ENCODE data around the gene PPARG.
"Not testable (repeated sequence)": the region's sequence is repeated elsewhere in the genome, so short reads cannot be mapped to it uniquely, and the experiment has no call there.

The PPARG gene

DNA sequence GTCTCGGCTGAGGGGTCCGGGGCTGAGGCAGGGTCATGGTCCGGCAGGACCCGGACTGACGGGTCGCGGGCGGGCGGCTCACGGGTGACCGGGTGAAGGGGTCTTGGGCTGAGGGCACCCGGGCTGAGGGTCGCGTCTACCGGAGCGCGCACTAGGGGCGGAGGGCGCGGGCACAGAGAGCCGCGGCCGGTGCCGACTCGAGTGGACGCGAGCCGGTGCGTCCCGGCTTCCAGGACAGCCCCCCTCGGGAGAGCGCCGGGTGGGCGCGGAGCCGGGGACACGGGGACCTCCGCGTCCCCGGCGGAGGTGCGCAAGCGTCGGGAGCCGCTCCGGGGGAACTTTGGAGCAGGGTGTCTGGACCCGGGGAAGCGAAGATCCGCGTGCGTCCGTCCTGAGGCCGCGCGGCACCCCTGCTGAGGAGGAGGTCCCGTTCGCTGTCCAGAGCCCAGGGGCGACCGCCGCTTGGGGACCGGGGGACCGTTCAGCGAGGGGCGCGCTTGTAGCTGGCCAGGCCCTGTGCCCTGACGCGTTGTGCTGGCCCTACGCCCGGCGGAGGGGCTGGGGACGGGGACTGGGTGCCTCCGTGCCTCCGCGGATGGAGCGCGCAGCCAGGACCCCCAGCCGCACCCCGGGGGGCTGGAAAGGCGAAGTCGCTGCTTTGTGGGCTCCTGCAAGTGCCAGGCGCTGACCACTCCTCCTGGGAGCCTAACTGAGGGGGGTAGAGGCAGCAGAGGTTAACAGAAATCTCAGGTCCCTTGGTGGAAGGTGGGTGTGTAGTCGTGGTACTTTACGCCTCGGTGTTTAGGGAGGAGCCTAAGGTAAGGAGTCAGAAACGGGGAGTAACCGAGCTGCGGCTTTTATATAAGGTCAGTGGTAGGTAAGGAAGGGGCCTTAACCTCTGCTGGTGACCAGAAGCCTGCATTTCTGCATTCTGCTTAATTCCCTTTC, at the start of gene PPARG:
Gene PPARG, plus strand, starts transcription at position 889 of the 948 bp plus-strand sequence. CDS start 90,642 bp downstream, outside the sequence.
- no peak for DNase-seq

DNA sequence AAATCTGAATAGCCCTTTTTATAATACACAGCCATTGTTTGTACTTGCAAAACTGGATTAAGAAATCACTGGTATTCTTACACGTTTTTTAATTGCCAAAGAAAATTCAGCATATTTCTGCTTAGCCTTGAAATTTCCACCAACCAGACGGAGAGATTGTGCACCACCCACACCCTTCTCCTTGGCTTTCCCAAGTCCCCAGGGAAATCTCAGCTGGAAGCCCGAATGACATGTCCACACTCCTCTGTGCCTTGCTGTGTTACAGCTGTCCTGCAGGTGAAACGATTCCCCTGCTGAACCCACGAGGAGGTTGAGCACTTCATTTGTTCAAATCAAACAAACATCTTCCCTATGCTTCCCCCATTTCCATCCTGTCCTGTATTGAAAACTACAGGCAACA, 49.6 kb upstream of the PPARG start:
- no peak for DNase-seq

DNA sequence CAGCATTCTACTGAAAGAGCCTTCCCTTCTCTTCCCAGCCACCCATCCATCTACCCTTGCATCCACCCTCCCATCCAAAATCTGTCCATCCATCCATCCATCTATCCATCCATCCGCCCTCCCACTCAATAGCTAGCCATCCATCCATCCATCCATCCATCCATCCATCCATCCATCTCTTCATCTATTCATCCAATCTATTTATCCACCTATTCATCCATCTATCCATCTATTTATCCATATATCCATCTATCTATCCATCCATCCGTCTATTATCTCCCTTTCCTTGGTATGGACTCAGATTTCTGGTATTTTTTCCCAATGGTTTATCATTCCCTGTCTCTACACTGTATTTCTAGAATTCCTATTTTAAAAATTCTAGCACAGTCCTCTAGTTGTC, 46.1 kb upstream of the PPARG start:
- no peak for DNase-seq

DNA sequence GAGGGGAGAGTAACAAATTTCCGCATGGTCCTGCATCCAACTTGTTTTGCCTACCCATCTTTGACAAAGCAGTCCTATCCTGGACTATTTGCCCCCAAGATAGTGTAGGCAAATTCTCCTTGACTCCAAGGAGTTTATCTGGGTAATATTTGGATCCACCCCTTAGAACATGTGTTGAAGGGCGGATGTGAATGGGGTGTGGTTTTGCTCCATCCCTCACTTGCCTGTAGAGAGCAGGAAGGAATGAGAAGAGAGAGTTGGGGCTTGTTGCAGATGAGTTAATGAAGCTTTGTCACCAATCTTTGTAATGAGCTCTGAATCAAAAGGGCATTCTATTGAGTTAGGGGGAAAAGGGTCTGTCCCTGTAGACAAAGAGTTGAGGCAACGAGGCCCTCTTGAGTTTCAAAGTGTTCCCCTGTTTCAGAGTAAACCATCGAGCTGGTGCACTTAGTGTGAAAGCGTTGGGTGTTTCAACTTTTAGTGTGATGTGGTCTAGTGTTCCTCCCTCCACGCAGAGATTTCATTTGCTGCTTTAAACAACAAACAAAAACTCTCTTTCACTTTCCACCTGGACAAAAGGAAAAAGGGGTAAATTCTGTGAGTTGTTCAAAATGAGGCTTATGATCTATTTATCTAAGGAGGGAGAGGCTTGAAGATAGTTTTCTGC, 42.2 kb upstream of the PPARG start:
- no peak for DNase-seq

DNA sequence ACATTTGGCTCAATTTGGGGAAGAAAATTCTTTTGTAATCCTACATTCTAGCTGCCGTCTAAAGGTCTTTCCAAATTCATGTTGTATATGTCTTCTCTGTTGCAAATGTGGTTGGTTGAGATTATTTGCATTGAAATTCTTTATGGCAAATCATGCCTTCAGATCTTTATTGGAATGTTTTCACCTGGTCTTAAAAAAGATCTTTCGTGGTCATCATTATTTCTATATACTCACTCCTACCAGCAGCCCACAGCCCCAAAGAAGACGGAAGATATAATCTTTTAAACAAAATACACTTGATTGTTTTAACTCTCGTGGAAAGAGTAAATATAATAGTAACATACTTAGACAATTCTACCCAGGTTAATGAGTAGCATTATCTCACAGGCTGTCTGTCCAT, 41.5 kb upstream of the PPARG start:
- DNase-seq = no peak

DNA sequence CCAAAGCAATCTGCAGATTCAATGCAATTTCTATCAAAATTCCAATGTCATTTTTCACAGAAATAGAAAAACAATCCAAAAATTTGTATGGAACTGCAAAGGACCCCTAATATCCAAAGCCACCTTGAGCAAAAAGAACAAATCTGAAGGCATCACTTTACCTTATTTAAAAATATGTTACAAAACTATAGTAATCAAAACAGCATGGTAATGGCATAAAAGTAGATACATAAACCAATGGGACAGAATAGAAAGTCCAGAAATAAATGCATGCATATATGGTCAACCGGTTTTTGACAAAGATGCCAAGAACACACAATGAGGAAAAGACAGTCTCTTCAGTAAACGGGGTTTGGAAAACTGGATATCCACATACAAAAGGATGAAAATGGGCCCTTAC, 39.4 kb upstream of the PPARG start:
- no peak for DNase-seq

DNA sequence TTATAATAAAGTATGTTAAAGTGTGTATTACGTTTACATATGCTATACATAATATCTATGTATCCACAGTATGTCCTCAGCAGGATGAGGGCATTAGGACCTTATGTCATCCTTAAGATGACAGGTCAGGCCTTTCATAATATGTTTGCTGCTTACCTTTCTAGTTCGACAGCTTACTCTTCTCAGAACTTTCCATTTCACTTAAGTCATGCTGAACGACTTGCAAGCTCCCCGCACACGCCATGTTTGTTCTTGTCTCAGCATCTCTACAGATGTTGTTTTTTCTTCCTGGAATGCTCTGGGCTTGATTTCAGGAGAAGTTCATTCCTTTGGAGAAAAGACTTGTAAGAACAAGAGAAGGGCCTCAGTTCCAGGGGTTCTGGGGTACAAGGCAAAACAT, 36.0 kb upstream of the PPARG start:
- DNase-seq = no peak

DNA sequence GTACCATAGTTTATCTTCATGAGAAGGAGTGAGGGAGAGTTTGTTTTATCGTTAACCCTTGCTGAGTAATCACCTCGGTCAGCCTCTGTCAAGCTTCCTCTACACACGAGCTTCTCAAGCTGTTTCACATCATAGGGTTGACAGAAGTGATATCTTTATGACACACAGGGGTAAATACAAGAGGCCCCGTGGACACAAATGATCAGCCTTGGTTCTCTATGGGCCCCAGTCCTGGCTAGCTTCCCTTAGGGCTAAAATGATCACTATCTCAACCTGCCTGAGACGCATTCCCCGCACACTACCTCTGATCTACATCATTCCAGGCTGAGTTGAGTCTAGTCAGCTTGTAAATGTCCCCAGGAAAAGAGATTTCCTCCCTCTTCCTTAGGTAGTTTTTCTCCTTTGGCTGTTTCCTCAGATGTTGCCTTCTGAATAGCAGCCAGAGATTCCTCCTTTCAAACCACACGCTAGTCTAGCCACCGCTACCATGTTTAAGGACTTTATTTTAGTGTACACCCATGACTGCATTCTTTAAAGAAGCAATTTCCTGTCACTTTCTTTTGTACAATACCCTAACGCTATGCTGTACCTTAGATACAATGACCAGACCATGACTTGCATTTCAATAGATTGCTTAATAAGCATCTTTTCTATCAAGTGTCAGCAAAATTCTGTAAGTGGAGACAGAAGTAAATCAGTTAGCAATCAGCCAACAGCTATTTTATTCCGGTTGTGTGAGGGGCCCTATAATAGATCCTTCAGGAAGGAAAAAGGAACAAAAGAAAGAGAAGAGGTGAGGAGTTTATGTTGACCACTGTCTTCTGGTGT, 35.1 kb upstream of the PPARG start:
- no peak for DNase-seq

DNA sequence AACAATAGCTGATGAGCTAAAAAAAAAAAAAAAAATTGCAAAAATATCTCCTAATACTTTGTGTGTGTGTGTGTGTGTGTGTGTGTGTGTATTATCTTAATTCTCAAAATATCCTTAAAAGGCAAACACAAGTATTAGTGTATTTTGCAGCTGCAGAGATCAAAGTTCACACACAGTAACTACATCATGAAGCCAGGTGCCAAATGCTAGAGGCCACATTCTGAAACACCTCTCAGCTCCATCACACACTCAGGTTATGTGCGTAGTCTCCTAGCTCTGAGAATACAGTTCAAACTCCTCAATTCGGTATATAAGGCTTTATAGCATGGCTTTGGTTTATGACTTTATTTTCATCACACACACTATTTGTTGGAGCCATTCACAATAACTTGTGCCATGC, 33.5 kb upstream of the PPARG start:
- no peak for DNase-seq

DNA sequence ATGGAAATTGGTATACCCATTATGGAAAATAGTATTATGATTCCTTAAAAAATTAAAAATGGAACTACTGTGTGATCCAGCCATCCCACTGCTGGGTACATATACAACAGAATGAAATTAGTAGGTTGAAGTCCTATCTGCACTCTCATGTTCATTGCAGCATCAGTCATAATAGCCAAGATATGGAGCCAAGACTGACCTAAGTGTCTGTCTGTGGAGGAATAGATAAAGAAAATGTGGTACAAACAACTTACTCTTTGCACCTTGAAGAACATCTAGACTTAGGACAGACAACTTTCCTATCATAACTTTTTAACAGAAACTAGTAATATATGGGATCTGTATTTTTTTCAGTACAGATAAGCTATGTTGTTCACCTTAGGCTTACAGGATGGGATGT, 30.0 kb upstream of the PPARG start:
- DNase-seq = no peak

DNA sequence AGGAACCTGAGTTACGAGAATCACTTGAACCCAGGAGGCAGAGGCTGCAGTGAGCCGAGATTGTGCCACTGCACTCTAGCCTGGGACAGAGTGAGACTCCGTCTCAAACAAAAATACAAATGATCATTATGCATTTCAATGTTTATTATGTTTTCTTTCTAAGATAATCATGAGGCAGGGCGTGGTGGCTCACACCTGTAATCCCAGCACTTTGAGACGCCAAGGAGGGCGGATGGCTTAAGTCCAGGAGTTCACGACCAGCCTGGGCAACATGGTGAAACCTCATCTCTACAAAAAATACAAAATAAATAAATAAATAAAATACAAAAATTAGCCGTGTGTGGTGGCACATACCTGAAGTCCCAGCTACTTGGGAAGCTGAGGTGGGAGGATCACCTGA, 26.7 kb upstream of the PPARG start:
- not testable (repeated sequence) for DNase-seq

DNA sequence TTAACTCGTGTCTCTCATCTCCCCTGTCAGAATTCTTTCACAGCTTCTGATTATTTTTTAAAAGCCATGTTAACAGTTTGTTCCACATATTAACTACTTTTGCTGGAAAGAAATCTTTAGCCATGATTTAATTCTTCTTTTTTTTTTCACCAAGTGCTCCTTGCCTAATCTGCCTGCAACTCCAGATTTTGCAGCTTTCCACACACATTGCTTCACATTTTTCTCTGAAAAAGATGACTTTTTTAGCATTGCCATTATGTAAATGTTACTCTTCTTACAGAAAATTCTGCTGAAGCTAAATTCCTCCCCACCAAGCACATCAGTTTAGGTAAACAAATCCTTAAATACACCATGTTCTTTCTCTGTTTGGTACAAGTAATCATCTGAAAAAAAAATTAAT, 23.4 kb upstream of the PPARG start:
- DNase-seq = no peak

DNA sequence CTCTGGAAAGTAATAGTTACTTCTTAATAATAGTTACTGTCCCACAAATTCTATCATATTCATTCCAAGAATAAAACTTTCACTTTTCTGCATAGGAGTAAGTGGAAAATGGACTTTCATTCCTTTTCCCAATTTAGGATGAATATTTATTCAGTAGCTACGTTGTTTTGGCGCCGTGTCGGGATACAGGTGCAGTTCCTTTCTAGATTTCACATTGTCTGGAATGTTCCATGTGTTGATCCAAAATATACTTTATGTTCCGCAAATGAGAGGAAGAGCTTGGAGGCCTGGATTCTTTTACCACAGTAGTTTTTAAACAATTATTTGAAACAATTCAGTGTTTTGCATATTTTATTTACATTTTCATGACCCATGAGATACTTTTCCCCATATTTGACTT, 22.8 kb upstream of the PPARG start:
- no peak for DNase-seq

DNA sequence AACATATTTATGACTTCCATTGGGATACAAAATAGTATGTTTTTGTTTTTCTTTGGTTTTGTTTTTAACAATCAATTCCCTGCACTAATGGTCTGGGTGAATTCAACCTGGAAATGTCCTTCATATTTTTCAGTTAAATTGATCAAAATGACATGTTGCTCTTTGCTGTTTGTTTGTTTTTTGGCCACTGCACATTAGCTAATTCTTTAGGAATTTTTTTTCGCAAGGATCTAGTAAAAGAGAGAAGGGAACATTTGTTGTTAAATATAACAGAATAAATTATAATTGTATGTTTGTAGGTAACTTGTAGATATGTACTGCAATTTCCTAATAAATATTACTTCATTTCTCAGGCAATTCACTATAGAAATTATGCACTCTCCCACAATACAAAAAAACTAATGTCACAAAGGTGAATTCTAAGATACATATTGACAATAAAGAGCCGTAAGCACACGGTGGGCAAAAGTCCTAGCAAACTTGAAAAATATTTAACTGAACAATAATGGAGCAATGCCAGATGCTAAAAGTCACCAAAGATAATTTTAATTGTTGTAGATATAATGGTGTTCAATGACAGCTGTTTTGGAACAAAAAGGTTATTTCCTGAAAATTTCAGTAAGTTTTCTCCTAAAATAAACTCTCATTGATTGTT, 21.4 kb upstream of the PPARG start:
- DNase-seq = no peak

DNA sequence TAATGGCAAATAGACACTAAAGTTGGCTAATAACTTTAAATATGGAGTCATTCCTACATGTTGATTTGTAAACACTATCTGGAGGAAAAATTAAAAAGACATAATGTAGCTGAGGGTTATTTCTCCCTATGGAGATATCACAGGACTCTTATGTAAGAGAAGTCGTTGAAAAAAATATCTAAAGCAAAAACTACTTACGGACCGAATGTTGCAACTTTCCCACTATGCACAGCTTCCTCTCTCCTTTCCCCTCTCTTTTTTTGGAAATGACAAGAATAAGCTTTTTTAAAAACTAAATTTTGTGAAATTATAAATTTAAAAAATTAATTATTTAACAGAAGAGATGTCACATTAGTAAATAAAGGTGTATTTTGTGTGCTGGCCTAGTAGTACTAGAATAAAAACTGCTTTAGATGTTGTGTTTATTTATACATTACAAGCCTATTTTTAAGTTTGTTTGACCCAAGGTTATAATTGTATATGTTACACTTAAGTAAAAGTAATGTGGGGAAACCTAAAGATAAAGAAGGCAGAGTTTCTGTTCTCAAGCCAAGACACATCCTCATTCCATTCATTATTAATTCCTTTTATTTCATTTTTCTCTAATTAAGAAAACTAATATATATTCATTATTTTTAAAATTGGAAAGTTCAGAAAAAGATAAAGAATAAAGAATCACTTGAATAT, 20.7 kb upstream of the PPARG start:
- DNase-seq = no peak

DNA sequence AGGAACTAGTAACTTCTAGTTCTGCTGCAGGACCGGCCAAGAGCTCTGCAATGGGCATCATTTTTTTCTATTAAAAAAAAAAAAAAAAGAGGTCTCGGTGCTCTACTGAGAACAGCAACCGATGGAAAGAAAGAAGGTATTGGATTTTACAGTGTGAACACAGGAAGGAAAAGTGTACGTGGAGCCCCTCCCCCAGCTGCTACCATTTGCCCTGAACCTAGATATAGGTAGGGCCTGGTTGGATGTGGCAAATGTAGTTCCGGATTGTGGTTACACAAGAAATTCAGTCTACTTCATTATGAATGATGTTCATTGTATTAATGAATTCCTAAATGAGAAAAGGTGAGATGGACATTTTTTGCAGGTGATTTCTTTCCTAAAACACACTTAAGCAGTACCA, 17.9 kb upstream of the PPARG start:
- DNase-seq = no peak

DNA sequence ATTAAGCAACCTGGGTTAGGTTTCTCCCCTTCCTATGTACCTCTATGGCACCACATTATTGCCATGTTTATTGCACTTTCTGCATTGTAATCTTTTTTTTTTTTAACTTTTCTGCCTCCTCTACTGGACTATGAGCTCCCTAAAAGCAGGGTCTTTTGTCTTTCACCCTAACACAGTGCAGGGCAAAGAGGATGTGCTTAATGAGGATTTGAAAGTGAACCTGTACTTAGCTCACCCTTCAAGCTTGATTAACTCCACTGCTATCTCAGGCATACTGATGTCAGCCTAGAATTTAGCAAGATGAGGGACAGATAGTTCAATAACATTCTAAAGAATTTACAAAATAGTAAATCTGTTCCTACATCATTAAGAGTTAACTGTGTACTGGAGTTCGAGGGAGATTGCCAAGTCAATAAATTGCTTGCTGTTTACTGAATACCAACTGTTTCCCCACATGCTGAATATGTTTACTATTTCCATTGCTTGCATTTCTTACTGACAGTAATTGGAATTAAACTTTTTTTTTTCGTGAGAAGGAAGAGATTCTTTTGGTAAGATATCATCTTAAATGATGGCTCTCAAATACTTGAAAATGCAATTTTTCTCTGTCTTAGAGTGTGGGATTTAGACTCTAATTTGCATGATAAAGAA, 15.7 kb upstream of the PPARG start:
- no peak for DNase-seq

DNA sequence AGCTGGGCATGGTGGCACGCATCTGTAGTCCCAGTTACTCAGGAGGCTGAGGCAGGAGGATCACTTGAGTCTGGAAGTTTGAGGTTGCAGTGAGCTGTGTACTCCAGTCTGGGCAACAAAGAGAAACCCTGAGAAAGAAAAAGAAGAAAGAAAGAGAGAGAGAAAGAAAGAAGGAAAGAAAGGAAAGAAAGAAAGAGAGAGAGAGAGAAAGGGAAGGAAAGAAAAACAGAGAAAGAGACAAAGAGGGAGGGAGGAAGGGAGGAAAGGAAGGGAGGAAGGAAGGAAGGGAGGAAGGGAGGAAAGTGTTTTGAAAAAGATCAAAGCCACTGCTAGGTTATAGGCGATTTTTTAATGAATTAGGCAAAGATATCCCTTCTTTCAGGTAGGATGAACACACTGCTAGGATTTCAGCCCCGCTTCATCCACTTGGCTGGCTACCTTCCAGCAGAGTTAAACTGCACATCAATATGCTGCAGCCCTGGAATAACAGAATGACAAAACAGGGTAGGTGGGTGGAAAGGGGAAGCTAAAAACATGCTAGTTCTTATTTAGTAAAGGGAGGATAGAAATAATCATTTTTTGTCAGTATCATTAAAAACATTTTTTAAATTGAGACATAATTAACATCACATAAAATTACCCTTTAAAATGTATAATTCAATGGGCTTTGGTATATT, 12.8 kb upstream of the PPARG start:
- no peak for DNase-seq

DNA sequence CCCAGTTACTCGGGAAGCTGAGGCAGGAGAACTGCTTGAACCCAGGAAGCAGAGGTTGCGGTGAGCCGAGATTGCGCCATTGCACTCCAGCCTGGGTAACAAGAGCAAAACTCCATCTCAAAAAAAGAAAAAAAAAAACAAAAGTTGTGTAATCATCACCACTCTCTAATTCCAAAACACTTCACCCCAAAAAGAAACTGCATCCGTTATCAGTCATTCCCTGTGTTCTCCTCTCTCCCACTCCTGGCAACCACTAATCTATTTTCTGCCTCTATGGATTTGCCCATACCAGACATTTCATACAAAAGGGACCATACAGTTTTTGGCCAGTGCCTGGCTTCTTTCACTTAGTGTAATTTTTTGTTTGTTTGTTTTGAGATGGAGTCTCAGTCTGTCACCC, 12.0 kb upstream of the PPARG start:
- DNase-seq = not testable (repeated sequence)

DNA sequence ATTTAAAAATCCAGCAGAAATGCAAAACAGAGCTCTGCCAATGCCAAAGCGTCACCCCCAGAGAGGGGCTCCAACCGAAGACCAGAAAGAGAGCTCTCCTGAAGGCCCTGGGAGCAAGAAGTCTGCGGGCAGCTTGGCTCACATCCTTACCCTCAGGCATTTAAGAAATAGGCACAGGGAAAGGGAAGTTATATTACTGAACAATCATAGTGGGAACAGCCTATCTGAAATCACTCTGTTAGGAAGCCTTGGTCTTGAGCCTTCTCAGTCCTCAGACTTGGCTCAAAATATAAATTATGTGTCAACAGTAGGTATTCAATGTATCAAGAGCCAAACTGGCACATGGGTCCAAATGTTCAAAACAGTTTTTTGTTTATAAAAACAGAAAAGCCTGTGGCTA, 10.3 kb upstream of the PPARG start:
- DNase-seq = no peak

Data from NCI-H226 (cell line).